ENCODE results near the gene FBH1.
A peak's percentile ranks its signal among the peaks of the same experiment; 100 is the strongest.
"Not testable (repeated sequence)": the region's sequence is repeated elsewhere in the genome, so short reads cannot be mapped to it uniquely, and the experiment has no call there.

FBH1 gene

DNA sequence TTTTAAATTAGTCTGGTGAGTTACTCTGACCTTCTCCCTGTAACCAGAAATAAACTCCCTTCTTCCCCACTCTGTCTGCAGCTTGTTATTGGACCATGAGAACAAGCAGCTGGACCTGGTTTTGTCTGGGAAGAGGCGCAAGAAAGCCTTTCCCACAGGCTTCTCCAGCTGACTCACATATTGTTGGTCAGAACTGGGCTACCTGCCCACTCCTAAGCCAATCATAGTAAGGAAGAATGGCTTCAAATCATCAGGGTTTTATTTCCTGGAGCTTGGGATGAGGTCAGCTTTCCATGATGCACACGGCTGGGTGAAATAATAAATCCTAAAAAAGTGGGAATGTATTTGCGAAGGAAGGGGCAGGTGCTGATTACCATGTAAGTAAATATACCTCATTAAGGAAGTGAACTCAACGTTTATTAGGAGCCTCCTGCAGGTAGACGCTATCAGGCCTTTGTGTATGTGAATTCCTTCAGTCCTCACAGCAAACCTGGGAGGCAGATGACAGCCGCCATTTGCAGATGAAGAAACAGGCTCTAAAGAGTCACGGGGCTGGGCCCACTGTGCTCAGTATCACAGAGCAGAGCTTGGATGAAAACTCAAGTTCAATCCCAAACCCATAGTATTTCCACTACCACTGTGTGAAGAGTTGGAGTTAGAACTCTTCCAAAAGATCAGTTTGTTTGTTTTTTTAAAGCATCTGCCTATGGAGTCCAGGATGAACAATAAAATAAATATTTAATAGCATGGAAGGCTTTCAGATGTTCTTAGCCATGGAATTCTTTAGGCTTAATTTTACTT lies 54.5 kb downstream of the FBH1 start:
- no peak for DNase-seq

DNA sequence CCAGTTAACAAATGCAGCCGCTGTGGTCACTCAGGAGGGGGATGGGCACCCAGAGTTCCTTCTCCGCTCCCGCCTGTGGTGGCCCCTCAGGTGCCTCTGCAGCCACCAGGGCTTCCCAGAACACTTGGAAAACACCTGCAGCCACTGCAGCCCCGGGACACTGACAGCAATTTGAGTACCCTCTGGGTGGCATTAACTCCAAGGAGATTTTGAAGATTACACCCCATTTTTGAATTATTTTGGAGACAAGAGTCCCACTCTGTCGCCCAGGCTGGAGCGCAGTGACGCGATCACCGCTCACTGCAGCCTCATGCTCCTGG lies 55.1 kb downstream of the FBH1 start:
- DNase-seq = no peak

DNA sequence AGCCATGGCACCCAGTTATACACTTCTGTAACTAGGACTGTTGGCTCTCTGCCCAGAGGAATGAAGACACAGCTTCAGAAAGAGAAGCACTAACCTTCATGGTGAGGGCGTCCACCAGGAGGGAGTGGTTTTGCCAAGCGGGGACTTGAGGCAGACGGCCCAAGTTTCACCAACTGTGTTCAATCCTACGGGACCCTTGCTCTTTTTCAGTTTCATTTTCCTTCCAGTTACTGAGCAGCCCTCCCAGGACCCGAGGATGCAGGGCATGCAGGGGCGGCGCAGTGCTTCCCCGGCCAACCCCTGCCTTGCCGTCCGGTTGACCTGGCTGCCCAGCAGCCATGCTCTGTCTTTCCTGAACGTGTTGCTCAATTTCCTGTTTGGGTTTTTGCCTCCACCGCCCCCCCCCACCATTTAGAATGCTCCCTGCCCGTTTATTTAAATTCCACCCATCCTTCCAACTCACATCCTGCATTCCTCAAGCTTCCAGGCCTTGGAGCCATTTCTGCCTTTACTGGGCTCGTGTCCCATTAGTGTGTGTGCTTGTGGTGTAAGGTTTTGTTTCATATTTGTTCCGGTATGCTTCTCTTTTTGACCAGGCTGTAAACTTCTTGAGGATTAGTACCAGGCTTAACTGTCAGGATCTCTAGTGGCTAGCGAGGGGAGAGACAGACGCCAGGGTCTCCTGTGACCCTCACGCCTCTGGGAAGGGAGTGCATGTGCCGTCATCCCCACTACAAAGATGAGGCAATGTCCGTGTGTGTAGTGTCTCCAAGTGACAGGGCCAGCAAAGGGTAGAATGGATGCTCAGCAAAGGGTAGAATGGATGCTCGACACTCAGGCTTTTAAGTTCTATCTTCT lies 55.7 kb downstream of the FBH1 start:
- DNase-seq = no peak

DNA sequence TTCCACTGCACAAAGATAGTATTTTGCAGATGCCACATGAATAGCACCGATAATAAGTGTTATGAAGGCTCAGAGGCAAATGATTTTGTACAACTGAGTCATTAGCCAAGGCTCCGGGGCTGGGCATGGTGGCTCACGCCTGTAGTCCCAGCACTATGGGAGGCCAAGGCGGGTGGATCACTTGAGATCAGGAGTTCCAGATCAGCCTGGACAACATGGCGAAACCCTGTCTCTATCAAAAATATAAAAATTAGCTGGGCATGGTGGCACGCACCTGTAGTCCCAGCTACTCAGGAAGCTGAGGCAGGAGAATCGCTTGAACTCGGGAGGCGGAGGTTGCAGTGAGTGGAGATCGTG lies 56.4 kb downstream of the FBH1 start:
- DNase-seq = not testable (repeated sequence)

DNA sequence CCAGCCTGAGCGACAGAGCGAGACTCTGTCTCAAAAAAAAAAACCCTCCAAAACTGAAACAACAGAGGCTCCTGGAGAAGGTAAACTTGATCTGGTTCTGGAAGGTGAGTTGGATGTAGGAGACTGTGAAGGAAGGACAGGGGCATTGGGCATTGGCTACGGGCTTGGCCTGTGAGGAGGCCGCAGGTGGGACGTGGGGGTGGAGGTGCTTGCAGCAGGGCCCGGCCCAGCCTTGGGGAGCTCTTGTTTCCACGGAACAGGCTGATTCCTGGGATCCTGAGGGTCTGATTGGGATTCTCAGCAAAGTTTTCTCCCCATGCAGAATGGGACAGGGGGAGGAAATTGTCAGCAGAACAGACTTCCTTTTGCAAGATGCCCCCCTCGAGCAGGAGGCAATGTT lies 56.7 kb downstream of the FBH1 start:
- no peak for DNase-seq

DNA sequence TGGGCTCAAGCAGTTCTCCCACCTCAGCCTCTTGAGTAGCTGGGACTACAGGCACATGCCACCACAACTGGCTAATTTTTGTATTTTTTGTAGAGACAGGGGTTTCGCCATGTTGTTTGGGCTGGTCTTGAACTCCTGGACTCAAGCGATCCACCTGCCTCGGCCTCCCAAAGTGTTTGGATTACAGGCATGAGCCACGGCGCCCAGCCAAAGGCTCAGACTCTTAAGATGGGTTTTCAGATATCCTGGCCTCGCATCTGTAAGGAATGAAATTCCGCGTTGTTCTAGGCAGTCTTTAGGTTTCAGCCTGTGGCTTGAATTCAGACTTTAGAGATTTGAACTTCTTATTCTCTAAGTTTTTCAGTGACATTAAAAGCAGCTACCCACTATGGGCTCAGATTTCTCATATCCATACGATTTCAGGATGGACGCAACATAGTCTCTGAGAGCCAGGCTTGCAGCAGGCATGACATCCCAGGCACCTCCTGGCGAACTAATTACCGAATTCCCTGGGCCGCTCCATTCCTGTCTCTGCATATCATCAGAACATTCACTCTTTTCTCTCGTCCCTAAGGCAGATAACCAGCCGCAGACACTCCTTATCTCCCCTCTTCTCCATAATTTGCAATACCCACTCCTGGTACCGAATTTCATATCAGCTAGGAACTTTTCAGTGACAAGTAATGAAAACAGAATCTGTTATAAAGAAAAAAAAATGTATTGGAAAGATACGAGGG lies 57.6 kb downstream of the FBH1 start:
- no peak for DNase-seq

DNA sequence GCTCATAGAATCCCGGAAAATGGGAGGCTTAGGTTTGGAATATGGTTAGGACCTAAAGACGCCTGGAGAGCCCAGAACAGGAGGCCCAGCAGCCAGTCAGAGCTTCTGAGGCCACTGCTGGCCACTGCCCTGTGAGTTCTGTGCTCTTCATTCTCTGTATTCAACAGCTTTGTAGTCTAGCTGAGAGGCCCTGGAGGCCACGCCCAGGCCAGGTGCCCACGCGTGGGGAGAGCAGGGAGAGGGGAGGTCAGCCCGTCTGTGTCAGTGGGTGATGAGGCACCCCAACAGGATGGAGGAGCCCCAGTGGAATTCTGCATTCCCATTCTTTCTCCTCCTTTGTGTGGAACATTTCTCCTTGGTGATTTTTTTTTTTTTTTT lies 58.2 kb downstream of the FBH1 start:
- no peak for DNase-seq

DNA sequence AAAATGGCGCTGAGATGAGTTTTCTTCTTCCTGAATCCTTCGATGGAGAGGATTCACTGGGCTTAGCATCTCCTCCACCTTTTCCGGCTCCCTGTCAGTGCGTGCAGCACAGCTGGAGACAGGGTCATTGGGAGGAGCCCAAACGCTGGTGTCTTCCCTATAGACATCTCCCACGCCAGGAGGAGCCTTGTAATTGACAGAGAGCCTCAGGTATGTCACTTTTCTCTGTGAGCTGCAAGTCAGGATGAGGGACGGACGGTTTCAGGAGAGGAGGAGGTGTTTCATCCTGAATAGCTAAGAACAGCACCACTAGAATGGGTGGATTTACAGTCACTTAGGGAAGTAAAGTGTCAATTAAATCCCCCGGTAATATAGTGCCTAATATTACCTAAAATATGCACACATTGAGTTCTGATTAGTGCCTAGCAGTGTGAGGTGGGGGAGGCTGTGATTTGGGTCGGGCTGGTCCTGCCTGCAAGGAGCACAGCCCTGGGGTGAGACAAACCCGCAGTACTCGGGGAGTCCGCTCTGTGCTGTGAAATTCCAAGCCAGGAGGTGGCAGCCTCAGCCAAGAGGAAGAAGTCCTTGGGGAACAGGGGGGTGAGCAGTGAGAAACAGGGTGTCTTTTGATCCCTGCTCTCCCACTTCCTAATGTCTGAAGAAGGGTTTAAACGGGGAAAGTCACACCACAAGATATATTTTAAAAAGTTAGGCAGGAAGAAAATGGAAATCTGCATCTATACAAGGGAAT lies 59.1 kb downstream of the FBH1 start:
- DNase-seq = peak; percentile 36

DNA sequence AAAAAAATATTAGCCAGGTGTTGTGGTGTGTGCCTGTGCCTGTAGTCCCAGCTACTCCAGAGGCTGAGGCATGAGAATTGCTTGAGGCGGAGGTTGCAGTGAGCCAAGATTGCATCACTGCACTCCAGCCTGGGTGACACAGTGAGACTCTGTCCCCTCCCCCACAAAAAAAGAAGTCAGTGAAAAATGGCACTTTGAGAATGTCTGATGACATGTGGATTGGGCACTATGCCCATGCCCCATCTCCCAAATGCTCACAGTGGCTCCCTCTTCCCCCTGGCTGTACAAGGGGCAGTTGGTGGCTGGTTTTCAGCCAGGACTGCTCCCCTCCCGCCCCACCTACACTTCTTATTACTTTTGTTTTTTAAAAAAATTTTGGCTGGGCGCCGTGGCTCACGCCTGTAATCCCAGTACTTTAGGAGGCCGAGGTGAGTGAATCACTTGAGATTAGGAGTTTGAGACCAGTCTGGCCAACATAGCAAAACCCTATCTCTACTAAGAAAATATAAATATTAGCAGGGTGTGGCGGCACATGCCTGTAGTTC lies 61.2 kb downstream of the FBH1 start:
- no peak for DNase-seq

DNA sequence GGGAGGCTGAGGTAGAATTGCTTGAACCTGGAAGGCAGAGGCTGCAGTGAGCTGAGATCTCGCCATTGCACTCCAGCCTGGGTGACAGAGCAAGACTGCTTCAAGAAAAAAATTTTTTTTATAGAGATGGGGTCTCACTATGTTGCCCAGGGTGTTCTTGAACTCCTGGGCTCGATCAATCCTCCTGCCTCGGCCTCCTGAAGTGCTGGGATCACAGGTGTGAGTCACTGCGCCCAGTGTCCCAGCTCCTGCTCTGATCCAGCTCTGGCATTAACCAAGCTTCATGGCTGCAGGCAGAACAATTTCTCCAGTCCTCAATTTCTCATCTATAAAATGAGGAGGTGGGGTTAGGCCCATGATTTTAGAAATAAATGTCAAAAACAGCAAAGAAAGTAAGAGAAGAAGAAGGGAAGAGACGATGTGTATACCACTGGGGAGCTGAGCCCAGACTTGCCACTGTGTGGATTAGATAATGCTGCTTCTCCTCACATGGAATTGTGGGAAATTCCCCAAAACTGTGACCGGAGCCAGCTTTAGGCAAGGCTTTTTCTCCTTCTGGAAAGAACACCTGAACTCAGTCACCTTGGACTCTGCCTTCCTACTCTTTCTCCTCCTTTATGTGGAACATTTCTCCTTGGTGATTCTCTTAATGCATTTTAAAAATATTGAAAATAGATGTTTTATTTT lies 61.8 kb downstream of the FBH1 start:
- DNase-seq = no peak

DNA sequence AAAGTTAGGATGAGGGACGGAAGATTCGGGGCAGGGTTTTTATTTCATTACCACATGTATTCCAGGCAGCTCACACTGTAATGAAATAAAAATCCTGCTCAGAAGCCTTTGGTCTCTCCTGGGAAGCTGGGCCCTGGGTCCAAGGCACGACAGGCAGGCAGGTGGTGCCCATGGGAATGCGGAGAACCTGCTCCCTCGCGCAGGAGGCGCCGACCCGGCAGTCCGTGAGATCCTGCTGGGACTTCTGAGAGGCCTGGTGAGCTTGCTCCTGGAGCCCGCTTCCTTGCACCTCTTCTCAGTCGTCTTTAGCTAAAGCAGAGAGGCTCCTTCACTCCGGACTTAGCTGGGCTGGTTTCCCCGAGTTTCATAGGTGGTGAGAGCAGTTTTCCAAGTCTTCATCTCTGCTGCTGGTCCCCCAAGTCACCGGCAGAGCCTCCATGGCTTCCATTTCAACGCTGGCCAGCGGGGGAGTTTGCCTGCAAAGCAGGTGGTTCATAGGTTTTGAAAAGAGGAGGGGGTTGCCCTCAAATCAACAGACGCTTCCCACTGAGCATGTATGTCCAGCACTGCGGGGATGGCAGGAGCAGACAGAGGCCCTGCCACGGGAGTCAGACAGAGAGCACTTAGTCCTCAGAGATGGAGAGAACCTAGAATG lies 62.8 kb downstream of the FBH1 start:
- no peak for DNase-seq

DNA sequence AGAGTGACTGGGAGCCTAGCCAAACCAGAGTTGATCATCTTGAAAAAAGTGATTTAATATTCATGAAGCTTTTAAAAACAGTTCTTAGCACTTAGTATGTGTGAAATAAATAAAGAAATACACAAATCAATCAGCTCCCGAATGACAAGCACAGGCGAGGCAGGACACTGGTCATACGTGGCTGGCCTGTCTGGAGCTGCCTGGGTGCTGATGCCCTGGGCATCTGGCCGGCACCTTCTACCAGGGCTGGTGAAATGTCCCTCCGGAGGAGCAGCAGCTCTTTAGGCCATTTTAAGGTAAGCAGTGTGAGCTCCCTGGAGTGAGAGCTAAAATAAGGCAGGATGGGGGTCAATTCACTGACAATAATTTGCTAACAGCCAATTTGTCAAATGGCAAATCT lies 63.6 kb downstream of the FBH1 start:
- DNase-seq = no peak

DNA sequence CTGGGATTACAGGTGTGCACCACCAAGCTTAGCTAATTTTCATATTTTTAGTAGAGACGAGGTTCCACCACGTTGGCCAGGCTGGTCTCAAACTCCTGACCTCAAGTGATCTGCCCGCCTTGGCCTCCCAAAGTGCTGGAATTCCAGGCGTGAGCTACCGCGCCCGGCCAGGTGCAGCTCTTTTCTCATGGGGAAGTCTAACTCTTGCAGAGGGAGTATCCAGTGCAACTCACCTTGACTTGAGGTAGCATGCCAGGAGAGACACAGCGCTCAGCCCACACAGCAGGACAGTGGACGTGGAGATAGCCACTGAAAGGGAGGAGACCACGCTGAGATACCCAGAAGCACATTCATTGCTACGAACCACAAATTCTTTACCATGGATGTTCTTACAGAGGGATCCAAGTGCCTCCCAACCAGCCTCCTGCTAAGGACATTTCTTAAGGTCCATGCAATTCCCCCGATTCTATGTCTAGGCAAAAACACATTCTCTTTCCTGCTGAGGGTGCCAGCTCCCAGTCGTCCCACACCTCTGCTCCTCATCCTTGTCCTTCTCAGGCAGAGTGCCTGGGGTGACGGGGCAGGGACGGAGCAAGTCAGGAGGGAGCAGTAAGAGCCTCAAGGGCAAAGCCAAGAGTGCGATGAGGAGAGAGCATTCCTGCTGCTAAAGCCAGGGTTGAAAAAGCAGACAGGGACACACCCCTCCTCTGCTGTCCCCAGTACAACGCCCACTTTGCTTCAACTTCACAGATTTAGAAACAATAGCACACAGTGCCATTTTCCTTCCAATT lies 66.3 kb downstream of the FBH1 start:
- no peak for DNase-seq

DNA sequence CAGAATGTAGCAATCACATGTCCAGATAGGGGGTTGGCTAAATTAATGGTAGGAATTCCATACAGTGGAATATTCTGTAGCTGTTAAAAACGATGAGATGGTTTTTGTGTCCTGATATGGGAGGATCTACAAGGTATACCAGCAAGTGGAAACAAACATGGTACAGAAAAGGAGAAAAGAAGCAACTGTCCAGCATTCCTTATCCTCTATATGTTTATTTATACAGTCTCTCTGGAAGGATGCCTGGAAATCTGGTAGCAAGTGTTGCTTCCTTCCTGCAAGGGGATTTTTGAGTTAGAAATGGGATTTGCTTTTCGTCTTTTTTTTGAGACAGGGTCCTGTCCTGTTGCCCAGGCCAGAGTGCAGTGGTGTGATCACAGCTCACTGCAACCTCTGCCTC lies 68.0 kb downstream of the FBH1 start:
- no peak for DNase-seq

DNA sequence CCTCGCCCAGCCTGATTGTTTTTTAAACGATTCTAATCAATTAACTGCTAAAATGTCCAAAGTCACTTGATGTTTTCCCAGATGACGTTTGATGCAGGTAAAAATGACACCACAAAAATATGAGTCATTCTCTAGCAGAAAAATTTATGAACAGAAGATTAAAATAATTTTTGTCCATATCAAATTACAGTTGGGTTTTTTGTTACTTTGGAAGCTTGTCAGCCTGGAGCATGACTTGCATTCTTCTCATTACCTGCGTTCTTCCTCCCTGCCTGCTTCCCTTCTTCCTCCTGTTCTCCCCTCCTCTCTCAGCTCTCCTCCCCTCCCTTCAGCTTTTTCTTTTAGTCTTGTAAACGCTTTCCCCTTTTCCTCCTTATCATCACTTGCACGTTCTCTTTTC lies 68.6 kb downstream of the FBH1 start:
- no peak for DNase-seq

DNA sequence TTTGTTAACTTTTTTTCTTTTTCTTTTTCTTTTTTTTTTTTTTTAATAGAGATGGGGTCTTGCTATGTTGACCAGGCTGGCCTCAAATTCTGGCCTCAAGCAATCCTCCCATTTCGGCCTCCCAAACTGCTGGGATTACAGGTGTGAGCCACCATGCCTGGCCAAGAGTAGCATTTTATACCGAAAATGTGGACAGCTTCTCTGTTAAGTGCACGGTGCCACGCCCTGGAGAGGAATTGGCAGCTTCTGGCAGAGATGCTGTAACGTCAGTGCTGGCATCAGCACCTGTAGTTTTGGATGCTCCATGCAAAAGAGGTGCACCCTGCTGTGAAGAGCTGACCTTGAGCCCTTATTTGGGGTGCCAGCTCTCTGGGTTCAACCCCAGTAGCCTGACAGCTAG lies 69.1 kb downstream of the FBH1 start:
- DNase-seq = no peak

DNA sequence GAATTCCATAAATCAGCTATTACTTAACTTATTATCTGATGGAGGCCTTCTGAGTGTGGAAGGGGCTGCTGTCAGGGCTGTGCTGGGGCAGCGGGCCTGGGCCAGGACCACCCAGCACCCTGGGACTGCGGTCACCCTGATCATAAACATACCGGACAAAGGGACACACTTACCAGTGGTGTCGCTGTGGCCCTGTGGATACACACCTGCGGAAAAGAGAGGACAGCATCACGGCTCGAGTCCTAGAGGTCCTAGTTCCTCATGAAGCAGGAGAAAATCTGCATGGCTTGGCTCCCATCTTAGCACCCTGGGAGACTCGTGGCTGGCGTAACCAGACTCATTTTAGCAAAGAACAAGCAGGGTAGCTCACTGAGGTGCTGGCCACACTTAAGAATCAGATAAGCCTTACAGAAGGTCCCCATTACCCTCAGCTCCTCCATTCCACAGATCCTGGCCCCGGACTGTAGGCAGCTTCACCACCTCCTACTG lies 69.6 kb downstream of the FBH1 start:
- DNase-seq = no peak

DNA sequence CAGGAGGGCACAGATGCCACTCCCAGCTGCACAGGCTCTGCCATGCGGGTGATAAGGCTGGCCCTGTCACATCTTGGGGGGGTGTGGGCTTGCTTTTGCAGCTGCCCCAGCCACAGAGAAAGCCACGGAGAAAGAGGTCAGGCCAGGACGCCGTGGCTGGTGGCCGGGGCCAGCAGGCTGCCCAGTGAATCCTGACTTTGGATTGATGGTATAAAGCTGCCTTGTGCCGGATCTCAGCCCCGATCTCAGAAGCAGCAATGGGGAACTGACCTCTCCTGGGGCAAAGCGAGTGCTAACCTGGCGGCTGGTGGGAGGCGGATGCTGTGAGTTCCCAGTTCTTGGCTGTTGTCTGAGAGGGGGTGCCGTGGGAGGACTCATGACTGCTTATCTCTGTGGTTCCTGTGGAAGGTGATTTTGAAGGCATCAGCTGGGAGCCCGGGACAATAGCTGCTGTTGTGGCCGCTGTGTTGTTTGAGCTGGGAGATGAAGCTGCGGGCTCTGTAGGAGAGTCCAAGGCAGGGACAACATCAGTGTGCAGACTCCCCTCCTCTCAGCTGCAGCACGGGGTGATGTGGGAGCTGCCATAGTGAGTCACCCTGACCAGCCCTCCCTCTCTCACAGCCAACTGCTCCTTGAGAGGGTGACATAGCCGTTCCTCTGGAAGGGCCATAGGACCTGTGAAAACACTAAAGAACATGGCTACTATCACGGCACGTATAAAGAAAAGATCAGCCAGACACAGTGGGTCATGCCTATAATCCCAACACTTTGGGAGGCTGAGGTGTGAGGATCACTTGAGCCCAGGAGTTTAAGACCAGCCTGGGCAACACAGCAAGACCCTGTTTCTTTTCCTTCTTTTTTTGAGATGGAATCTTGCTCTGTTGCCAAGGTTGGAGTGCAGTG lies 70.3 kb downstream of the FBH1 start:
- DNase-seq = no peak

DNA sequence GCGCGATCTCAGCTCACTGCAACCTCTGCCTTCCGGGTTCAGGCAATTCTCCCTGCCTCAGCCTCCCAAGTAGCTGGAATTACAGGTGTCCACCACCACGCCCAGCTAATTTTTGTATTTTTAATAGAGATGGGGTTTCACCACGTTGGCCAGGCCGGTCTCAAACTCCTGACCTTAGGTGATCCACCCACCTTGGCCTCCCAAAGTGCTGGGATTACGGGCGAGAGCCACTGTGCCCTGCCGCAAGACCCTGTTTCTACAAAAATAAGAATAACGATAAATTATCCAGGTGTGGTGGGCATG lies 70.9 kb downstream of the FBH1 start:
- DNase-seq = not testable (repeated sequence)
